ENCODE measurements around the gene MAPKAP1. TPM values are rescaled to one million over a fixed set of nuclear protein-coding genes. Genes with fewer than 3 reads are reported as not detected.
A peak's percentile ranks its signal among the peaks of the same experiment; 100 is the strongest.

MAPKAP1 gene
- total RNA-seq, 1 donor from 2014 or later = 70.7 TPM

DNA sequence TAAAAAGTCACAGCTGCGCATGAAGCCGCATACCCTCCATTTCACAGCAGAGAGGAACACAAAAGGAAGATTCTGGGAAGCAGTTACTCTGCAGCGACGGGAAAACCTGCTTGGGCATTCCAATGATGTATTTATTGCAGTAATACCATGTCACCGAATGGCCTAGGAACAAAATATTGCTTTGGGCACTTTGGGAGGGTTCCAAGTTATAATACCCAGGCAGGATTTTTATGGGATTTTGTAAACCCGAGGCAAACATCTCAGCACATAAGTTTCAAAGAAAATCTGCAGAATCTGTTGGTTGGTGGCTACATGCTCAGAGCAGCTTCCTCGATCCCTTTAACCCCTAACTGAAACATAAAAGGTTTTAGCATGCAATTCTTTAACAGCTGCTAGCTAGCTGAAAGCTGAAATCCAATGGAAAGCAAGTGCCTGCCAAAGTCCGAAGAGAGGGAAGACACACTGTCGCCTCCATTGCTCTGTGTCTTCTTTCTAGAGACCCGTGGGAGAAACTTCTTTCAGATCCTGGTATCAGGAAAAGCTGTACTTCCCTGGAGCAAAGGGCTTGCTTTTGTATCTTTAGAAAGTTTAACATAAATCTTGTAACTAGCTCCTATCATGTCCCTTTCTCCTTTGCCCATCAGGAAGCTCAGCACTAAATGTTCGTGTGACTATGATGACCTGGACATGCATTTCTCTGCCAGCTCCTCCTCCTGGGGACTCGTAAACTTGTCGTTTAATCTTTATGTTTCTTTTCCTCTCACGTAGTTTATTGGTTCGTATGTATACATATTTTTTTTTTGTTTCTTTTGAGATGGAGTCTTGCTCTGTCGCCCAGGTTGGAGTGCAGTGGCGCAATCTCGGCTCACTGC is 195.0 kb downstream of the MAPKAP1 start:
- Histone ChIP-seq H3K4me1 (peaks cover 72% of the 10 kb centered on the region), H3K27ac (peak overlapping the region; percentile 33)

GRCh38 chr9:125510980-125511379 is 196.0 kb downstream of the MAPKAP1 start:
- no peaks in the 10 kb centered on the region for H3K27me3 ChIP-seq
- peaks cover 65% of the 10 kb centered on the region for H3K4me1 ChIP-seq
- DNase-seq (ENCODE audit: extremely low spot score in 2 of 2) = no peak
- no peak overlapping the region for H3K4me3 ChIP-seq
- no peaks in the 10 kb centered on the region for H3K36me3 ChIP-seq
- TF ChIP-seq, protein P1, sequence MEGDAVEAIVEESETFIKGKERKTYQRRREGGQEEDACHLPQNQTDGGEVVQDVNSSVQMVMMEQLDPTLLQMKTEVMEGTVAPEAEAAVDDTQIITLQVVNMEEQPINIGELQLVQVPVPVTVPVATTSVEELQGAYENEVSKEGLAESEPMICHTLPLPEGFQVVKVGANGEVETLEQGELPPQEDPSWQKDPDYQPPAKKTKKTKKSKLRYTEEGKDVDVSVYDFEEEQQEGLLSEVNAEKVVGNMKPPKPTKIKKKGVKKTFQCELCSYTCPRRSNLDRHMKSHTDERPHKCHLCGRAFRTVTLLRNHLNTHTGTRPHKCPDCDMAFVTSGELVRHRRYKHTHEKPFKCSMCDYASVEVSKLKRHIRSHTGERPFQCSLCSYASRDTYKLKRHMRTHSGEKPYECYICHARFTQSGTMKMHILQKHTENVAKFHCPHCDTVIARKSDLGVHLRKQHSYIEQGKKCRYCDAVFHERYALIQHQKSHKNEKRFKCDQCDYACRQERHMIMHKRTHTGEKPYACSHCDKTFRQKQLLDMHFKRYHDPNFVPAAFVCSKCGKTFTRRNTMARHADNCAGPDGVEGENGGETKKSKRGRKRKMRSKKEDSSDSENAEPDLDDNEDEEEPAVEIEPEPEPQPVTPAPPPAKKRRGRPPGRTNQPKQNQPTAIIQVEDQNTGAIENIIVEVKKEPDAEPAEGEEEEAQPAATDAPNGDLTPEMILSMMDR (IDR thresholded peaks at IDR 0.05) = no peak
- TF ChIP-seq POLR2AphosphoS5 (IDR thresholded peaks at IDR 0.05; ENCODE audit: insufficient read depth in 1 of 2, low read depth in 1 of 2) = no peak
- TF ChIP-seq POLR2A (IDR thresholded peaks at IDR 0.05) = no peak
- intact Hi-C loops (cut with DNase I) = no loop called here
- H3K27ac ChIP-seq = peak overlapping the region; percentile 24
- no peaks in the 10 kb centered on the region for H3K9me3 ChIP-seq

More for the DNA sequence above, 195.0 kb downstream of the MAPKAP1 start:
- no peaks in the 10 kb centered on the region for H3K27me3 ChIP-seq
- DNase-seq (ENCODE audit: extremely low spot score in 2 of 2) = no peak
- H3K9me3 ChIP-seq = no peaks in the 10 kb centered on the region
- intact Hi-C loops (cut with DNase I) = no loop called here
- no peak overlapping the region for H3K4me3 ChIP-seq
- TF ChIP-seq, protein P1 (IDR thresholded peaks at IDR 0.05) = no peak
- TF ChIP-seq POLR2A (IDR thresholded peaks at IDR 0.05) = no peak
- no peak for TF ChIP-seq POLR2AphosphoS5 (IDR thresholded peaks at IDR 0.05; ENCODE audit: insufficient read depth in 1 of 2, low read depth in 1 of 2)
- no peaks in the 10 kb centered on the region for H3K36me3 ChIP-seq

- H3K4me3 ChIP-seq = no peak overlapping the region
- peak overlapping the region; percentile 46 for H3K27ac ChIP-seq
- intact Hi-C loops (cut with DNase I) = no loop called here
- TF ChIP-seq POLR2AphosphoS5 (IDR thresholded peaks at IDR 0.05; ENCODE audit: insufficient read depth in 1 of 2, low read depth in 1 of 2) = no peak
- TF ChIP-seq, protein P1 (IDR thresholded peaks at IDR 0.05) = no peak
- TF ChIP-seq POLR2A (IDR thresholded peaks at IDR 0.05) = no peak
- H3K36me3 ChIP-seq = no peaks in the 10 kb centered on the region
- H3K4me1 ChIP-seq = peaks cover 56% of the 10 kb centered on the region
- no peaks in the 10 kb centered on the region for H3K27me3 ChIP-seq
- DNase-seq (ENCODE audit: extremely low spot score in 2 of 2) = no peak
- H3K9me3 ChIP-seq = no peaks in the 10 kb centered on the region
These were observed 197.5 kb downstream of the MAPKAP1 start for GRCh38 chr9:125509476-125509875.

DNA sequence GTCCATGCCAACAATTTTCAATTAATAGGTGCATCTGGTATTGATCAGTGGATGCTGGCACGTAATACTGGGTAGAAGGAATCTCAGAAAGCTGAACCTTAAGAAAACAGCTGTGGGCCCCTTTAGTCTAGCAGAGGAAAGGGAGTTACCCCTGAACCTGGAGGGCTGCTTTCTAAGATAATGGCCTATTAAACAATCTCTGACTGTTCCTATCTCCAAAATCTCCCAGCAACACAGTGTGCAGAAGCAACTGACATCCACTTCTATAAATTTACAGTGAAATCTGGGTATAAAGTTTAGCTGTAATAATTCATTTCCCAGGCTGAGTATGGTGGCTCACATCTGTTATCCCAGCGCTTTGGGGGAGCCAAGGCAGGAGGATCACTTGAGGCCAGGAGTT is 198.8 kb downstream of the MAPKAP1 start:
- intact Hi-C loops (cut with DNase I) = no loop called here
- no peak overlapping the region for H3K27ac ChIP-seq
- H3K4me3 ChIP-seq = no peak overlapping the region
- TF ChIP-seq POLR2AphosphoS5 (IDR thresholded peaks at IDR 0.05; ENCODE audit: insufficient read depth in 1 of 2, low read depth in 1 of 2) (no peak), POLR2A (IDR thresholded peaks at IDR 0.05) (no peak)
- TF ChIP-seq, protein P1 (IDR thresholded peaks at IDR 0.05) = no peak
- peaks cover 44% of the 10 kb centered on the region for H3K4me1 ChIP-seq
- H3K36me3 ChIP-seq = no peaks in the 10 kb centered on the region
- no peaks in the 10 kb centered on the region for H3K27me3 ChIP-seq
- H3K9me3 ChIP-seq = no peaks in the 10 kb centered on the region
- no peak for DNase-seq (ENCODE audit: extremely low spot score in 2 of 2)

GRCh38 chr9:125507226-125507625 is 199.8 kb downstream of the MAPKAP1 start:
- Histone ChIP-seq H3K36me3 (no peaks in the 10 kb centered on the region), H3K27ac (peak overlapping the region; percentile 47), H3K27me3 (no peaks in the 10 kb centered on the region), H3K4me1 (peaks cover 34% of the 10 kb centered on the region), H3K4me3 (no peak overlapping the region), H3K9me3 (no peaks in the 10 kb centered on the region)
- no peak for DNase-seq (ENCODE audit: extremely low spot score in 2 of 2)
- intact Hi-C loops (cut with DNase I) = no loop called here
- TF ChIP-seq, protein P1 (IDR thresholded peaks at IDR 0.05) = no peak
- TF ChIP-seq POLR2A (IDR thresholded peaks at IDR 0.05) (no peak), POLR2AphosphoS5 (IDR thresholded peaks at IDR 0.05; ENCODE audit: insufficient read depth in 1 of 2, low read depth in 1 of 2) (no peak)

Measured in vagina (tissue), 2 donors.